Adrenal gland (tissue), 19 donors: ENCODE measurements around the gene SYT8. TPM values are rescaled to one million over a fixed set of nuclear protein-coding genes. Genes with fewer than 3 reads are reported as not detected.

Source experiments
- DNase-seq, 7 donors: peaks; one replicate each; pipeline ENCODE4 v3.0.0-alpha.2; 2019 to 2020
- H3K27ac ChIP-seq, 5 donors: fragments of 200-600 bp; sonication (generic) in 4 of 5; 1 replicate in 3 of 5; 2 replicates in 2 of 5; pipeline versions ENCODE4 v1.5.1 to v1.8.0; 2016 to 2020; ENCODE audit warnings: mild to moderate bottlenecking in 1 of 5
- H3K27me3 ChIP-seq: fragments of 200-600 bp; 2 replicates; pipeline ENCODE4 v1.8.0; 2021
- H3K36me3 ChIP-seq, 2 donors: fragments of 200-600 bp; replicated peaks in 1 of 2; 1 replicate in 1 of 2; 2 replicates in 1 of 2; pipeline versions ENCODE4 v1.5.1 to v1.8.0; 2018 to 2022
- H3K4me1 ChIP-seq, 2 donors: fragments of 200-600 bp; replicated peaks in 1 of 2; 1 replicate in 1 of 2; 2 replicates in 1 of 2; pipeline versions ENCODE4 v1.5.1 to v1.8.0; 2018 to 2021
- H3K4me3 ChIP-seq, 4 donors: fragments of 200-600 bp; sonication (generic) in 3 of 4; one replicate each; pipeline ENCODE4 v1.5.1; 2016 to 2018
- H3K9me3 ChIP-seq, 3 donors: fragments of 200-600 bp; sonication (generic) in 1 of 3; replicated peaks in 1 of 3; 1 replicate in 2 of 3; 2 replicates in 1 of 3; pipeline versions ENCODE4 v1.5.1 to v1.8.0; 2016 to 2021
- POLR2A ChIP-seq, 2 donors: fragments of 450-650 bp; IDR thresholded peaks; one replicate each; pipeline ENCODE4 v1.6.1; 2017; ENCODE audit warnings: antibody characterized with exemption in 2 of 2, mild to moderate bottlenecking in 2 of 2, moderate library complexity in 1 of 2
- WGBS, 4 donors: extraction: QIAGEN DNeasy Blood & Tissue Kit in 2 of 4; methylation state at CpG; one replicate each; pipeline versions ENCODE4 v1.1.5 to v1.1.7; 2013 to 2017; 5-methylcytosine and 5-hydroxymethylcytosine counted together
- intact Hi-C, 2 donors: fragments of 100-400 bp; cut with DNase I; formaldehyde crosslinking; loops; one replicate each; pipeline versions ENCODE4 v1.14.1 to v1.15.0; 2022 to 2023
- long read RNA-seq, 10 donors: library from polyadenylated mRNA in 3 of 10; unstranded in 2 of 10; stranded (forward) in 1 of 10; transcript quantifications; one replicate each; pipeline ENCODE4 v2.0.0 and lab custom pipeline, GENCODE V29; 2021 to 2026
- polyA plus RNA-seq, 3 donors: library from polyadenylated mRNA; stranded (reverse); fragments of 200-250 nt in 2 of 3; fragments of 350-450 nt in 1 of 3; fragmentation: Illumina TruSeq in 1 of 3; extraction: RNeasy Lipid Tissue Mini Kit (QIAGEN cat#74804) in 1 of 3; gene quantifications; one replicate each; pipeline ENCODE4 v1.2.3, GENCODE V29; 2013 to 2014
- total RNA-seq, 9 donors: library from RNA; depleted of rRNA in 4 of 9; stranded (reverse); fragments of >200 nt in 4 of 9; fragments of 120-200 nt in 1 of 9; fragmentation: NEBNext Ultra II Directional in 1 of 9; extraction: Animal tissue kit (Norgen Biotek cat#: 25700) in 1 of 9; gene quantifications; one replicate each; pipeline versions ENCODE4 v1.1.0 to v1.2.4, GENCODE V29; 2013 to 2023
- TF ChIP-seq, protein P1 (sequence below), 6 experiments: fragments of 450-650 bp in 4 of 6; fragments of 200-600 bp in 2 of 6; sonication (generic) in 1 of 6; IDR thresholded peaks; 1 replicate in 5 of 6; 2 replicates in 1 of 6; pipeline versions ENCODE4 v1.5.1 to v1.8.0; 2016 to 2021; ENCODE audit warnings: antibody characterized with exemption in 6 of 6, mild to moderate bottlenecking in 2 of 6, moderate library complexity in 1 of 6
- donor health status: healthy with polysubstance abuse.
- donor health status: Bipolar disorder and iron deficiency.
- donor health status: DM: yes; HTN: yes; CAD: no.
- donor health status: DM: no; HTN: no; CAD: no.
- donor health status: DM: no; HTN: no; CAD: no.
- donor health status: DM: yes; HTN: yes; CAD: no.

Gene SYT8, protein sequence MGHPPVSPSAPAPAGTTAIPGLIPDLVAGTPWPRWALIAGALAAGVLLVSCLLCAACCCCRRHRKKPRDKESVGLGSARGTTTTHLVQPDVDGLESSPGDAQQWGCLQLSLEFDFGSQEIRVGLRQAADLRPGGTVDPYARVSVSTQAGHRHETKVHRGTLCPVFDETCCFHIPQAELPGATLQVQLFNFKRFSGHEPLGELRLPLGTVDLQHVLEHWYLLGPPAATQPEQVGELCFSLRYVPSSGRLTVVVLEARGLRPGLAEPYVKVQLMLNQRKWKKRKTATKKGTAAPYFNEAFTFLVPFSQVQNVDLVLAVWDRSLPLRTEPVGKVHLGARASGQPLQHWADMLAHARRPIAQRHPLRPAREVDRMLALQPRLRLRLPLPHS
- total RNA-seq (1 to 10 TPM in 1 of 9 donors, under 1 TPM in 2, not detected in 6; 0.44 to 1.2 (median 0.61) TPM), polyA plus RNA-seq (1 to 10 TPM in 1 of 3 donors, under 1 TPM in 1, not detected in 1; 0.91 to 3.1 TPM)
- long read RNA-seq, donor 1, result 0 reads
- long read RNA-seq, donor 2, result 0 reads
- long read RNA-seq, donor 3, result 0 reads
- long read RNA-seq, donor 4, result 0 reads
- long read RNA-seq, donor 5, result 0 reads
- long read RNA-seq, donor 6, result 0 reads
- long read RNA-seq, donor 7, result 0 reads
- long read RNA-seq, donor 8, partial matches to known transcripts, result 0 of 1 reads
- long read RNA-seq, donor 8, other reads (novel, unspliced or antisense), result 0 of 1 reads
- long read RNA-seq, donor 9, result 0 reads
- long read RNA-seq, donor 10, result 0 reads

- Histone ChIP-seq H3K27ac (no peak within 1 kb of the TSS), H3K4me1 (peaks cover 14 to 15% of the 10 kb centered on the region in 2 donors), H3K9me3 (no peaks in the 10 kb centered on the region), H3K27me3 (peaks cover 4% of the 10 kb centered on the region), H3K36me3 (no peaks in the 10 kb centered on the region), H3K4me3 (no peak within 1 kb of the TSS)
- WGBS, 4 donors, result 69 to 89% (median 88%) methylated on average over 8 to 26 of the region's 26 CpGs
- TF ChIP-seq POLR2A (IDR thresholded peaks at IDR 0.05), result no peak
- TF ChIP-seq, protein P1, sequence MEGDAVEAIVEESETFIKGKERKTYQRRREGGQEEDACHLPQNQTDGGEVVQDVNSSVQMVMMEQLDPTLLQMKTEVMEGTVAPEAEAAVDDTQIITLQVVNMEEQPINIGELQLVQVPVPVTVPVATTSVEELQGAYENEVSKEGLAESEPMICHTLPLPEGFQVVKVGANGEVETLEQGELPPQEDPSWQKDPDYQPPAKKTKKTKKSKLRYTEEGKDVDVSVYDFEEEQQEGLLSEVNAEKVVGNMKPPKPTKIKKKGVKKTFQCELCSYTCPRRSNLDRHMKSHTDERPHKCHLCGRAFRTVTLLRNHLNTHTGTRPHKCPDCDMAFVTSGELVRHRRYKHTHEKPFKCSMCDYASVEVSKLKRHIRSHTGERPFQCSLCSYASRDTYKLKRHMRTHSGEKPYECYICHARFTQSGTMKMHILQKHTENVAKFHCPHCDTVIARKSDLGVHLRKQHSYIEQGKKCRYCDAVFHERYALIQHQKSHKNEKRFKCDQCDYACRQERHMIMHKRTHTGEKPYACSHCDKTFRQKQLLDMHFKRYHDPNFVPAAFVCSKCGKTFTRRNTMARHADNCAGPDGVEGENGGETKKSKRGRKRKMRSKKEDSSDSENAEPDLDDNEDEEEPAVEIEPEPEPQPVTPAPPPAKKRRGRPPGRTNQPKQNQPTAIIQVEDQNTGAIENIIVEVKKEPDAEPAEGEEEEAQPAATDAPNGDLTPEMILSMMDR (IDR thresholded peaks at IDR 0.05), result no peak
- peak in 5 of 7 donors; percentile 7 to 48 (median 21) for DNase-seq
- intact Hi-C loops, result loop anchor here (5.0 kb wide), 5 partner anchors 83 to 317 kb away; partner anchors contain the start of gene IFITM10 (in 1 of the 2)
These were observed at the start of gene SYT8 for GRCh38 chr11:1834779-1835670. TSS of gene SYT8 (plus strand) at chr11:1834990. CDS start at chr11:1835106, 116 bp downstream.

DNA sequence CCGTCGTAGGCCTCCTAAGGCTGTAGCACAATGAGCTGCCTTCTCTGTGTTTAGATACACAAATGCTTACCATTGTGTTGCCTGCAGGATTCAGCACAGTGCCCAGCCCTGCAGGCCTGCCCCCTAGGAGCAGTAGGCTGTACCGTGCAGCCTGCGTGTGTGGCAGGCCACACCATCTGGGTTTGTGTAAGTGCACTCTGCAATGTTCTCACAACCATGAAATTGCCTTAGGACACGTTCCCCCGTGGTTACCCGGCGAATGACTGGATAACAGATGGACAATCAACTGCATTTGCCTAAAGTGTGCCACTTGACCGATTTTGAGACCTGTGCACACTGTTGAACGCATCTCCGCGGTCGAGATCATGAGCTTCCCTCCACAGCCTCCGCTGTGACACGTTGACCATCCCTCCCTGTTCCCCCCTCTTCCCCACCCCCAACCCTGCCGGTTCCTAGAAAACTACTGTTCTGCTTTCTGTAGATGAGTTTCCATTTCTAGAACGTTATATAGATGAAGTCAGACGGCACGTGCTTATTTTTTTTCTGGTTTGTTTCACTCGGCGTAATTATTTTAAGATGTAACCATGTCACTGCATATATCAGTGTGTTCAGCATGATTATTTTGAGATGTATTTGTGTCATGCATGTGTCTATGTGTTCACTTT is 48.9 kb upstream of the SYT8 start:
- DNase-seq, result peak in 3 of 7 donors; percentile 29 to 37 (median 37)
- Histone ChIP-seq H3K4me1 (no peaks in the 10 kb centered on the region), H3K36me3 (no peaks in the 10 kb centered on the region), H3K27me3 (no peaks in the 10 kb centered on the region), H3K9me3 (no peaks in the 10 kb centered on the region), H3K27ac (peak overlapping the region in 1 of 5 donors; percentile 10), H3K4me3 (no peak overlapping the region)
- no peak for TF ChIP-seq POLR2A (IDR thresholded peaks at IDR 0.05)
- TF ChIP-seq, protein P1 (IDR thresholded peaks at IDR 0.05), result no peak
- 73 to 81% (median 79%) methylated on average over 19 to 21 of the region's 21 CpGs for WGBS, 4 donors
- intact Hi-C loops, result no loop called here

DNA sequence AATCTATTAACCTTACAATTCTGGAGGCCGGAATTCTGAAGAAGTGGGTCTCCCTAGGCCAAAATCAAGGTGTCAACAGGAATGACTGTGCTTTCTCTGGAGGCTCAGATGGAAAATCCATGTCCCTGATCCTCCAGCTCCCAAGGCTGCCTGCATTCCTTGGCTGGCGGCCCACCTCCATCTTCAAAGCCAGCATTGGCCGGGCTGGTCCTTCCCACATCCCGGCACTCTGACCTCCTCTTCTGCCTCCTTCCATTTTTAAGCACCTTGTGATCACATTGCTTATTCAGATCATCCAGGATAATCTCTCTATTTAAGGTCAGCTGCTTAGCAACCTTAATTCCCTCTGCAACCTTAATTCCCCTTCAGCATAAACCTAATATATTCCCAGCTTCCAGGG is 48.3 kb upstream of the SYT8 start:
- Histone ChIP-seq H3K4me3 (no peak overlapping the region), H3K9me3 (no peaks in the 10 kb centered on the region), H3K36me3 (no peaks in the 10 kb centered on the region), H3K4me1 (no peaks in the 10 kb centered on the region), H3K27ac (peak overlapping the region in 1 of 5 donors; percentile 10), H3K27me3 (no peaks in the 10 kb centered on the region)
- peak in 3 of 7 donors; percentile 37 to 62 (median 52) for DNase-seq
- TF ChIP-seq, protein P1 (IDR thresholded peaks at IDR 0.05), result no peak
- TF ChIP-seq POLR2A (IDR thresholded peaks at IDR 0.05), result no peak
- intact Hi-C loops, result no loop called here
- WGBS, 4 donors, result 46 to 79% (median 67%) methylated on average over 4 of the region's 4 CpGs
